Panc1 (cell line): ENCODE data around the gene SPACA7.

Experiments
- CTCF ChIP-seq: fragments of 450-650 bp; IDR thresholded peaks from 2 replicates; pipeline ENCODE4 v1.5.1; 2017; ENCODE audit warnings: mild to moderate bottlenecking
- SIN3A ChIP-seq: IDR thresholded peaks from 2 replicates; pipeline ENCODE4 v1.6.1; 2012; ENCODE audit warnings: low read depth, mild to moderate bottlenecking, low read length, moderate library complexity, borderline replicate concordance; ENCODE audit not compliant: insufficient read depth

DNA sequence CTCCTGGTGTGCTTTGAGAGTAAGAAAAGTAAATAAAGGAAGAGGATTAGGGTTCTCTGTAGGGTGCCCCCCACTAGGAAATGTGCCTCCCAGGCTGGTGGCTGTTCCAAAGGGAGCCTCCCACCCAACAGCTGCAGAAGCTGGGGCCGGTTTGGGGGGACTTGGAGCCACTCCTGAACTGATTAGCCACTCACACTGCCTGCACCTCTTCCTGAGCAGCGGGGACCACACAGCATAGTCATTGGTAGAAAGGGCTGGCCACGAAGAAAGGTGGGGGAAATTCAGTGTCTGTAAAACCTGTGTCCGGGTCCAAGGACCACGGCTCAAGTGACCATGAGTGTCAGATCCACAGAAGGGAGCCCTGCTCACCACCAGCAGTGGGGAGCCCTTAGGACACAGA is 55.6 kb downstream of the SPACA7 start:
- TF ChIP-seq CTCF (no peak), SIN3A (no peak)
